K562 (cell line): Measurements from ENCODE around the gene PTPRF. TPM values are rescaled to one million over a fixed set of nuclear protein-coding genes. Genes with fewer than 3 reads are reported as not detected.

Experiments used
- ATAC-seq: fragments of 200-7000 bp; cut with Tn5 transposase; 3 replicates; pipeline ENCODE4 v1.9.1; 2020; ENCODE audit warnings: moderate library complexity
- BruUV-seq: library from RNA; stranded (reverse); fragments of 400-500 nt; replicated peaks from 2 replicates; lab custom pipeline; 2021; lab: Mats Ljungman, UMichigan
- CTCF ChIA-PET: fragments of 300-600 bp; formaldehyde crosslinking; extraction: SDS; loops from one replicate; lab custom pipeline; 2021; ENCODE audit warnings: low intra/inter-chr PET ratio; lab: Yijun Ruan, JAX
- POLR2A ChIA-PET: fragments of 300-600, 350-650 bp; sonication (Branson Sonifier 250); formaldehyde crosslinking; extraction: SDS; loops from one replicate; lab custom pipeline; 2021; ENCODE audit warnings: antibody characterized with exemption, inconsistent platforms; lab: Yijun Ruan, JAX
- DNase-seq, 4 experiments: peaks; one replicate each; pipeline versions ENCODE4 v3.0.0 to v3.0.0-alpha.2; 2011 to 2018; ENCODE audit warnings: low spot score in 3 of 4, mixed read lengths in 3 of 4; ENCODE audit errors: extremely low read depth in 1 of 4
- FAIRE-seq: peaks from 2 replicates; lab custom pipeline; 2011; peaks lifted over from hg19 to GRCh38; lab: Jason Lieb, UNC
- H2AFZ ChIP-seq: 2 replicates; pipeline ENCODE4 v1.6.0; 2011; ENCODE audit warnings: low read depth, low read length, control low read depth, inconsistent platforms
- H3K27ac ChIP-seq: fragments of 200-600 bp; 3 replicates; pipeline ENCODE4 v1.8.0; 2011; ENCODE audit warnings: low read depth, mild to moderate bottlenecking, control low read depth, inconsistent platforms, low read length, moderate library complexity, mixed read lengths; ENCODE audit errors: extremely low read depth
- H3K27me3 ChIP-seq, 2 experiments: fragments of 300-600 bp in 1 of 2; 2 replicates in 1 of 2; 3 replicates in 1 of 2; pipeline versions ENCODE4 v1.6.0 to v1.8.0; 2011; ENCODE audit warnings: inconsistent platforms in 2 of 2, low read length in 2 of 2, mild to moderate bottlenecking in 1 of 2, mixed read lengths in 1 of 2, moderate library complexity in 1 of 2; ENCODE audit not compliant: control insufficient read depth in 2 of 2, insufficient read depth in 2 of 2
- H3K36me3 ChIP-seq: fragments of 300-600 bp; 3 replicates; pipeline ENCODE4 v1.8.0; 2011; ENCODE audit warnings: mild to moderate bottlenecking, low read length, inconsistent platforms; ENCODE audit not compliant: control insufficient read depth, insufficient read depth
- H3K4me1 ChIP-seq, 2 experiments: fragments of 200-600 bp in 1 of 2; replicated peaks in 1 of 2; 2 replicates in 1 of 2; 3 replicates in 1 of 2; pipeline versions ENCODE4 v1.5.1 to v1.8.0; 2011; ENCODE audit warnings: inconsistent platforms in 2 of 2, low read length in 2 of 2, mild to moderate bottlenecking in 1 of 2, mixed read lengths in 1 of 2, moderate library complexity in 1 of 2; ENCODE audit not compliant: control insufficient read depth in 2 of 2, insufficient read depth in 2 of 2
- H3K4me2 ChIP-seq: 2 replicates; pipeline ENCODE4 v1.6.1; 2011; ENCODE audit warnings: low read length, control low read depth, inconsistent platforms, mixed read lengths; ENCODE audit not compliant: insufficient read depth
- H3K4me3 ChIP-seq: fragments of 200-600 bp; sonication (generic), shearing (Covaris generic); 2 replicates; pipeline ENCODE4 v1.5.1; 2016; ENCODE audit warnings: control low read depth, inconsistent platforms
- H3K79me2 ChIP-seq: fragments of 200-600 bp; 3 replicates; pipeline ENCODE4 v1.8.0; 2011; ENCODE audit warnings: low read length, inconsistent platforms; ENCODE audit not compliant: control insufficient read depth, insufficient read depth
- H3K9ac ChIP-seq, 2 experiments: 2 replicates each; pipeline versions ENCODE4 v1.6.0 to v1.6.1; 2011; ENCODE audit warnings: low read depth in 2 of 2, low read length in 2 of 2, control low read depth in 1 of 2, inconsistent platforms in 1 of 2, mild to moderate bottlenecking in 1 of 2, mixed read lengths in 1 of 2; ENCODE audit not compliant: insufficient read depth in 1 of 2
- H3K9me1 ChIP-seq: one replicate; pipeline ENCODE4 v1.6.0; 2011; ENCODE audit warnings: inconsistent platforms, mild to moderate bottlenecking, low read length, moderate library complexity; ENCODE audit not compliant: control insufficient read depth, insufficient read depth
- H3K9me3 ChIP-seq: replicated peaks from 2 replicates; pipeline ENCODE4 v1.5.1; 2011; ENCODE audit warnings: low read depth, low read length, inconsistent platforms; ENCODE audit not compliant: control insufficient read depth, insufficient read depth
- H4K20me1 ChIP-seq: replicated peaks from 2 replicates; pipeline ENCODE4 v1.6.1; 2011; ENCODE audit warnings: low read length, inconsistent platforms, mixed read lengths; ENCODE audit not compliant: control insufficient read depth, insufficient read depth
- CBFA2T3 ChIP-seq: fragments of 450-650 bp; IDR thresholded peaks from 2 replicates; pipeline ENCODE4 v1.6.1; 2017
- CBX3 ChIP-seq, 2 experiments: IDR thresholded peaks; 1 replicate in 1 of 2; 2 replicates in 1 of 2; pipeline ENCODE4 v1.6.1; 2012; ENCODE audit warnings: inconsistent platforms in 2 of 2, low read length in 2 of 2, borderline replicate concordance in 1 of 2, control low read depth in 1 of 2
- FOXA3 ChIP-seq, 2 experiments: fragments of 450-650 bp in 1 of 2; sonication (generic) in 1 of 2; formaldehyde crosslinking; IDR thresholded peaks in 1 of 2; conservative IDR thresholded peaks in 1 of 2; 2 replicates each; pipeline versions ENCODE4 v1.4.0 to v1.8.0; 2020 to 2022; ENCODE audit warnings: mild to moderate bottlenecking in 2 of 2, missing genetic modification reagents in 1 of 2
- FOXM1 ChIP-seq, 2 experiments: fragments of 450-650 bp in 1 of 2; sonication (generic) in 1 of 2; formaldehyde crosslinking in 1 of 2; IDR thresholded peaks; 2 replicates each; pipeline versions ENCODE4 v1.6.1 to v1.9.0; 2017 to 2022; ENCODE audit warnings: low read depth in 2 of 2, mild to moderate bottlenecking in 2 of 2, missing genetic modification reagents in 1 of 2, moderate library complexity in 1 of 2
- HMGXB4 ChIP-seq: sonication (generic); formaldehyde crosslinking; IDR thresholded peaks from 2 replicates; pipeline ENCODE4 v1.8.1; 2023; ENCODE audit warnings: mild to moderate bottlenecking, missing genetic modification reagents
- MCM5 ChIP-seq: fragments of 450-650 bp; IDR thresholded peaks from 2 replicates; pipeline ENCODE4 v1.6.1; 2016; ENCODE audit warnings: low read depth
- RBM22 ChIP-seq: fragments of 200-400 bp; formaldehyde crosslinking; IDR thresholded peaks from 2 replicates; pipeline ENCODE4 v1.6.1; 2018; ENCODE audit warnings: low read length, low read depth; ENCODE audit not compliant: poor library complexity, severe bottlenecking
- REST ChIP-seq, 2 experiments: fragments of 450-650 bp; formaldehyde crosslinking in 1 of 2; IDR thresholded peaks; 2 replicates each; pipeline versions ENCODE4 v1.4.0 to v1.6.1; 2014 to 2020; ENCODE audit warnings: mild to moderate bottlenecking in 2 of 2, borderline replicate concordance in 1 of 2, low read depth in 1 of 2
- SMC3 ChIP-seq: conservative IDR thresholded peaks from 2 replicates; pipeline ENCODE4 v1.6.1; 2011; ENCODE audit warnings: low read depth, low read length, improper control_type of control experiment; ENCODE audit not compliant: insufficient read depth
- ZBED1 ChIP-seq: IDR thresholded peaks from 2 replicates; pipeline ENCODE4 v1.6.1; 2014
- ZNF79 ChIP-seq: fragments of 250-450 bp; sonication (Bioruptor Pico); IDR thresholded peaks from 2 replicates; pipeline ENCODE4 v1.4.0; 2020; ENCODE audit warnings: low read depth, mild to moderate bottlenecking, moderate library complexity
- WGBS: fragments of 100-300 bp; shearing (Covaris generic); methylation state at CpG from one replicate; pipeline ENCODE4 v1.1.6; 2016; ENCODE audit warnings: low coverage, mixed read lengths; ENCODE audit not compliant: insufficient coverage; ENCODE audit errors: missing lambda C conversion rate; 5-methylcytosine and 5-hydroxymethylcytosine counted together
- in situ Hi-C: fragments of 300-500 bp; cut with MboI; formaldehyde crosslinking; loops from 4 replicates; pipeline ENCODE4 v1.15.0; 2018; ENCODE audit warnings: inconsistent platforms, mixed read lengths
- intact Hi-C: fragments of 100-400 bp; cut with micrococcal nuclease; formaldehyde crosslinking; loops from 2 replicates; pipeline ENCODE4 v1.14.2; 2022
- polyA plus RNA-seq, 8 experiments: library from polyadenylated mRNA; depleted of rRNA in 4 of 8; stranded (reverse) in 5 of 8; unstranded in 3 of 8; fragments of >200 nt; fragmentation: Nextera tagmentation in 2 of 8; fragmentation: Illumina TruSeq in 1 of 8; extraction: Ambion mirVana in 2 of 8; extraction: Trizol in 1 of 8; gene quantifications; 2 replicates each; pipeline versions ENCODE4 v1.2.1 to v1.2.3, GENCODE V29; 2011 to 2014; ENCODE audit warnings: inconsistent platforms in 1 of 8, missing spikeins in 1 of 8
- total RNA-seq, 7 experiments: library from RNA; depleted of rRNA in 6 of 7; stranded (reverse); fragments of >200 nt in 6 of 7; fragmentation: Illumina TruSeq in 2 of 7; extraction: Trizol in 2 of 7; gene quantifications; 2 replicates each; pipeline versions ENCODE4 v1.2.1 to v1.2.3, GENCODE V29; 2011 to 2021; ENCODE audit warnings: low replicate concordance in 1 of 7

PTPRF gene
- total and polyA plus RNA-seq, 9 of the 15 experiments (the other 6 are each of a cell fraction or from before 2014, with no cell fraction given), result 0.13 to 4.3 (median 1.1) TPM

- ChIA-PET POLR2A (interaction anchor here (0.6 to 2.6 kb wide), 8 partner anchors 9 to 491 kb away, joined by 3 to 16 read pairs (median 3); no protein-coding TSS in a partner anchor), CTCF (no interaction called here)
- no peaks in the 10 kb centered on the region for H3K9me3 ChIP-seq
- ATAC-seq (no peak), DNase-seq (no peak), FAIRE-seq (no peak)
- no peak overlapping the region for H3K4me3 ChIP-seq
- BruUV-seq, result no TSS peak
- peaks cover 2 to 21% of the 10 kb centered on the region in 2 experiments; a peak in 3 of 5 replicates for H3K4me1 ChIP-seq
- H3K27me3 ChIP-seq, result peaks cover 27 to 47% of the 10 kb centered on the region in 2 experiments; a peak in 4 of 5 replicates
- H3K9me1 ChIP-seq, result no peaks in the 10 kb centered on the region
- H2AFZ ChIP-seq, result no peak overlapping the region
- no peak overlapping the region for H3K9ac ChIP-seq
- no peaks in the 10 kb centered on the region for H3K79me2 ChIP-seq
- H3K4me2 ChIP-seq, result no peak overlapping the region
- intact Hi-C loops, result no loop called here
- no peak overlapping the region for H3K27ac ChIP-seq
- H3K36me3 ChIP-seq, result no peaks in the 10 kb centered on the region
- in situ Hi-C loops, result no loop called here
- WGBS, result 21% methylated on average over 5 of the region's 5 CpGs
- H4K20me1 ChIP-seq, result peaks cover 39% of the 10 kb centered on the region; the same call in 1 of the 2 replicates
- no peak for TF ChIP-seq REST (IDR thresholded peaks at IDR 0.05; ENCODE audit: borderline replicate concordance)
- TF ChIP-seq REST (CRISPR knock-in tag; IDR thresholded peaks at IDR 0.05; ENCODE audit: low read depth), result no peak
- no peak for TF ChIP-seq MCM5
- no peak for TF ChIP-seq FOXM1 (IDR thresholded peaks at IDR 0.05; ENCODE audit: low read depth)
- TF ChIP-seq FOXM1 (CRISPR knock-in tag; IDR thresholded peaks at IDR 0.05; ENCODE audit: low read depth), result no peak
- no peak for TF ChIP-seq ZNF79 (CRISPR knock-in tag)
- no peak for TF ChIP-seq SMC3
- no peak for TF ChIP-seq CBX3 (IDR thresholded peaks at IDR 0.05; ENCODE audit: borderline replicate concordance in 1 of 2, low read length in 2 of 2)
- TF ChIP-seq HMGXB4 (CRISPR knock-in tag), result no peak
- no peak for TF ChIP-seq FOXA3 (CRISPR knock-in tag; conservative IDR thresholded peaks at IDR 0.05 in 1 of 2, IDR thresholded peaks at IDR 0.05 in 1 of 2)
- no peak for TF ChIP-seq CBFA2T3
- no peak for TF ChIP-seq RBM22
- no peak for TF ChIP-seq ZBED1
Measured at GRCh38 chr1:43532716-43533115, 2.0 kb downstream of the PTPRF start.
